ENCODE data around the gene SLC35E1. TPM values are rescaled to one million over a fixed set of nuclear protein-coding genes. Genes with fewer than 3 reads are reported as not detected.

SLC35E1 gene
- polyA plus RNA-seq, 1 of the 3 experiments (the other 2 are of a cell fraction), result 23.5 TPM

GRCh38 chr19:16566161-16566560, 6.1 kb downstream of the SLC35E1 start:
- 92% methylated on average over 8 of the region's 10 CpGs for WGBS (ENCODE audit: low lambda C conversion rate)
- H3K79me2 ChIP-seq (ENCODE audit: insufficient read depth), result peaks cover 43% of the 10 kb centered on the region
- no peak overlapping the region for H3K9ac ChIP-seq
- POLR2A ChIA-PET, result no interaction called here
- peaks cover 35 to 42% of the 10 kb centered on the region in 2 experiments for H3K36me3 ChIP-seq (replicated peaks in 1 of 2; ENCODE audit: control insufficient read depth in 1 of 2, insufficient read depth in 2 of 2, low read length in 1 of 2)
- no peak overlapping the region for H3K27ac ChIP-seq (ENCODE audit: low read depth in 2 of 2, low read length in 1 of 2)
- no peaks in the 10 kb centered on the region for H3K27me3 ChIP-seq (ENCODE audit: insufficient read depth)
- no peaks in the 10 kb centered on the region for H3F3A ChIP-seq (replicated peaks; ENCODE audit: insufficient read depth)
- CTCF ChIA-PET, result no interaction called here
- no peaks in the 10 kb centered on the region for H4K20me1 ChIP-seq (ENCODE audit: insufficient read depth)
- H3K4me1 ChIP-seq (ENCODE audit: control insufficient read depth in 1 of 2, insufficient read depth in 2 of 2, low read depth in 1 of 2, low read length in 1 of 2), result peaks cover 0 to 5% of the 10 kb centered on the region in 2 experiments; a peak in 1 of 4 replicates
- no peaks in the 10 kb centered on the region for H3K9me3 ChIP-seq
- no peak overlapping the region for H2AFZ ChIP-seq (ENCODE audit: low read depth)
- DNase-seq, result no peak
- no peak for TF ChIP-seq IRF3 (IDR thresholded peaks at IDR 0.05; ENCODE audit: low read depth, low read length)
- TF ChIP-seq, protein P1, sequence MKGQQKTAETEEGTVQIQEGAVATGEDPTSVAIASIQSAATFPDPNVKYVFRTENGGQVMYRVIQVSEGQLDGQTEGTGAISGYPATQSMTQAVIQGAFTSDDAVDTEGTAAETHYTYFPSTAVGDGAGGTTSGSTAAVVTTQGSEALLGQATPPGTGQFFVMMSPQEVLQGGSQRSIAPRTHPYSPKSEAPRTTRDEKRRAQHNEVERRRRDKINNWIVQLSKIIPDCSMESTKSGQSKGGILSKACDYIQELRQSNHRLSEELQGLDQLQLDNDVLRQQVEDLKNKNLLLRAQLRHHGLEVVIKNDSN (IDR thresholded peaks at IDR 0.05; ENCODE audit: borderline replicate concordance, low read depth), result no peak
- TF ChIP-seq TCF12 (IDR thresholded peaks at IDR 0.05), result no peak
- TF ChIP-seq FOXM1 (IDR thresholded peaks at IDR 0.05; ENCODE audit: low read depth), result no peak
- no peak for TF ChIP-seq SIN3A (IDR thresholded peaks at IDR 0.05; ENCODE audit: borderline replicate concordance, low read depth, low read length)
- TF ChIP-seq EZH2phosphoT487 (IDR thresholded peaks at IDR 0.05; ENCODE audit: borderline replicate concordance, low read depth), result no peak
- no peak for TF ChIP-seq TAF1 (IDR thresholded peaks at IDR 0.05; ENCODE audit: borderline replicate concordance, low read depth, low read length)
- TF ChIP-seq, protein P2, sequence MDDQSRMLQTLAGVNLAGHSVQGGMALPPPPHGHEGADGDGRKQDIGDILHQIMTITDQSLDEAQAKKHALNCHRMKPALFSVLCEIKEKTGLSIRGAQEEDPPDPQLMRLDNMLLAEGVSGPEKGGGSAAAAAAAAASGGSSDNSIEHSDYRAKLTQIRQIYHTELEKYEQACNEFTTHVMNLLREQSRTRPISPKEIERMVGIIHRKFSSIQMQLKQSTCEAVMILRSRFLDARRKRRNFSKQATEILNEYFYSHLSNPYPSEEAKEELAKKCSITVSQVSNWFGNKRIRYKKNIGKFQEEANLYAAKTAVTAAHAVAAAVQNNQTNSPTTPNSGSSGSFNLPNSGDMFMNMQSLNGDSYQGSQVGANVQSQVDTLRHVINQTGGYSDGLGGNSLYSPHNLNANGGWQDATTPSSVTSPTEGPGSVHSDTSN (IDR thresholded peaks at IDR 0.05), result no peak
- no peak for TF ChIP-seq RFX5 (IDR thresholded peaks at IDR 0.05; ENCODE audit: low read length)
- no peak for TF ChIP-seq POLR2AphosphoS5 (IDR thresholded peaks at IDR 0.05; ENCODE audit: low read depth, low read length)
- TF ChIP-seq YY1 (IDR thresholded peaks at IDR 0.05; ENCODE audit: low read depth), result no peak
- TF ChIP-seq TEAD4 (IDR thresholded peaks at IDR 0.05; ENCODE audit: borderline replicate concordance, insufficient read depth), result no peak
- TF ChIP-seq RAD21 (IDR thresholded peaks at IDR 0.05; ENCODE audit: low read length), result no peak
- no peaks in the 10 kb centered on the region for H3K9me2 ChIP-seq
- H3K4me2 ChIP-seq, result no peak overlapping the region
- H3K4me3 ChIP-seq (ENCODE audit: low read depth in 2 of 2, low read length in 1 of 2), result no peak overlapping the region

- POLR2A ChIA-PET, result no interaction called here
- TF ChIP-seq CHD2 (IDR thresholded peaks at IDR 0.05; ENCODE audit: low read length, partially characterized antibody) (no peak), REST (IDR thresholded peaks at IDR 0.05; ENCODE audit: low read depth, low read length) (no peak), POLR2AphosphoS5 (IDR thresholded peaks at IDR 0.05; ENCODE audit: low read depth, low read length) (no peak), YY1 (IDR thresholded peaks at IDR 0.05; ENCODE audit: low read depth) (no peak), RAD21 (IDR thresholded peaks at IDR 0.05; ENCODE audit: low read length) (no peak), TEAD4 (IDR thresholded peaks at IDR 0.05; ENCODE audit: borderline replicate concordance, insufficient read depth) (no peak)
- TF ChIP-seq, protein P1 (IDR thresholded peaks at IDR 0.05; ENCODE audit: borderline replicate concordance, low read depth), result no peak
- TF ChIP-seq, protein P3, sequence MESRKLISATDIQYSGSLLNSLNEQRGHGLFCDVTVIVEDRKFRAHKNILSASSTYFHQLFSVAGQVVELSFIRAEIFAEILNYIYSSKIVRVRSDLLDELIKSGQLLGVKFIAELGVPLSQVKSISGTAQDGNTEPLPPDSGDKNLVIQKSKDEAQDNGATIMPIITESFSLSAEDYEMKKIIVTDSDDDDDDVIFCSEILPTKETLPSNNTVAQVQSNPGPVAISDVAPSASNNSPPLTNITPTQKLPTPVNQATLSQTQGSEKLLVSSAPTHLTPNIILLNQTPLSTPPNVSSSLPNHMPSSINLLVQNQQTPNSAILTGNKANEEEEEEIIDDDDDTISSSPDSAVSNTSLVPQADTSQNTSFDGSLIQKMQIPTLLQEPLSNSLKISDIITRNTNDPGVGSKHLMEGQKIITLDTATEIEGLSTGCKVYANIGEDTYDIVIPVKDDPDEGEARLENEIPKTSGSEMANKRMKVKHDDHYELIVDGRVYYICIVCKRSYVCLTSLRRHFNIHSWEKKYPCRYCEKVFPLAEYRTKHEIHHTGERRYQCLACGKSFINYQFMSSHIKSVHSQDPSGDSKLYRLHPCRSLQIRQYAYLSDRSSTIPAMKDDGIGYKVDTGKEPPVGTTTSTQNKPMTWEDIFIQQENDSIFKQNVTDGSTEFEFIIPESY (IDR thresholded peaks at IDR 0.05; ENCODE audit: borderline replicate concordance, low read depth), result no peak
These were observed 7.4 kb downstream of the SLC35E1 start for GRCh38 chr19:16564842-16565241.

More at GRCh38 chr19:16564842-16565241, 7.4 kb downstream of the SLC35E1 start:
- Histone ChIP-seq H3K4me3 (ENCODE audit: low read depth in 2 of 2, low read length in 1 of 2) (no peak overlapping the region), H3K9me2 (no peaks in the 10 kb centered on the region), H3K79me2 (ENCODE audit: insufficient read depth) (peaks cover 30% of the 10 kb centered on the region), H3F3A (replicated peaks; ENCODE audit: insufficient read depth) (no peaks in the 10 kb centered on the region), H4K20me1 (ENCODE audit: insufficient read depth) (no peaks in the 10 kb centered on the region), H3K9ac (no peak overlapping the region), H3K27ac (ENCODE audit: low read depth in 2 of 2, low read length in 1 of 2) (no peak overlapping the region), H3K4me1 (ENCODE audit: control insufficient read depth in 1 of 2, insufficient read depth in 2 of 2, low read depth in 1 of 2, low read length in 1 of 2) (no peaks in the 10 kb centered on the region), H3K36me3 (replicated peaks in 1 of 2; ENCODE audit: control insufficient read depth in 1 of 2, insufficient read depth in 2 of 2, low read length in 1 of 2) (peaks cover 40 to 41% of the 10 kb centered on the region in 2 experiments), H2AFZ (ENCODE audit: low read depth) (no peak overlapping the region), H3K9me3 (no peaks in the 10 kb centered on the region), H3K4me2 (no peak overlapping the region), H3K27me3 (ENCODE audit: insufficient read depth) (no peaks in the 10 kb centered on the region)
- CTCF ChIA-PET, result no interaction called here
- WGBS (ENCODE audit: low lambda C conversion rate), result 95% methylated on average over 7 of the region's 7 CpGs
- no peak for DNase-seq
